DOHH2 (cell line): Measurements from ENCODE around the gene COL27A1.

Source experiments
- H3F3A ChIP-seq: fragments of 200-600 bp; sonication (generic), shearing (Covaris generic); 2 replicates; pipeline ENCODE4 v1.6.0; 2016; ENCODE audit warnings: antibody characterized with exemption, mild to moderate bottlenecking; ENCODE audit not compliant: control insufficient read depth, insufficient read depth
- H3K27ac ChIP-seq: fragments of 200-600 bp; sonication (generic); 2 replicates; pipeline ENCODE4 v1.5.1; 2014; ENCODE audit warnings: low read depth, mild to moderate bottlenecking, low read length, moderate library complexity
- H3K27me3 ChIP-seq: fragments of 200-600 bp; sonication (generic); 2 replicates; pipeline ENCODE4 v1.6.1; 2014; ENCODE audit warnings: mild to moderate bottlenecking, low read length, mixed read lengths; ENCODE audit not compliant: control insufficient read depth
- H3K36me3 ChIP-seq: fragments of 200-600 bp; sonication (generic); 2 replicates; pipeline ENCODE4 v1.6.1; 2014; ENCODE audit warnings: mild to moderate bottlenecking, low read length, moderate library complexity, mixed read lengths; ENCODE audit not compliant: control insufficient read depth
- H3K4me1 ChIP-seq: fragments of 200-600 bp; sonication (generic); 2 replicates; pipeline ENCODE4 v1.6.1; 2014; ENCODE audit warnings: mild to moderate bottlenecking, low read length, mixed read lengths; ENCODE audit not compliant: control insufficient read depth
- H3K4me2 ChIP-seq: fragments of 200-600 bp; sonication (generic); 2 replicates; pipeline ENCODE4 v1.6.0; 2014; ENCODE audit warnings: mild to moderate bottlenecking, low read length, moderate library complexity
- H3K4me3 ChIP-seq: fragments of 200-600 bp; sonication (generic); 2 replicates; pipeline ENCODE4 v1.5.1; 2014; ENCODE audit warnings: mild to moderate bottlenecking, low read length, mixed read lengths
- H3K79me2 ChIP-seq: fragments of 200-600 bp; sonication (generic); 2 replicates; pipeline ENCODE4 v1.6.1; 2014; ENCODE audit warnings: mild to moderate bottlenecking, low read length, mixed read lengths; ENCODE audit not compliant: control insufficient read depth
- H3K9me2 ChIP-seq: fragments of 200-600 bp; sonication (generic); replicated peaks from 2 replicates; pipeline ENCODE4 v1.6.1; 2014; ENCODE audit warnings: mild to moderate bottlenecking, low read length, mixed read lengths; ENCODE audit not compliant: control insufficient read depth
- H3K9me3 ChIP-seq: fragments of 200-600 bp; sonication (generic); 2 replicates; pipeline ENCODE4 v1.6.1; 2014; ENCODE audit warnings: antibody characterized with exemption, low read length, mixed read lengths; ENCODE audit not compliant: control insufficient read depth, insufficient read depth
- H4K20me1 ChIP-seq: fragments of 200-600 bp; sonication (generic); 2 replicates; pipeline ENCODE4 v1.6.0; 2014; ENCODE audit warnings: low read depth, mild to moderate bottlenecking, antibody characterized with exemption, low read length, moderate library complexity; ENCODE audit not compliant: control insufficient read depth, insufficient read depth
- EZH2phosphoT487 ChIP-seq: fragments of 200-600 bp; sonication (generic); IDR thresholded peaks from 2 replicates; pipeline ENCODE4 v1.6.1; 2017; ENCODE audit warnings: borderline replicate concordance, mild to moderate bottlenecking, antibody characterized with exemption, low read length, moderate library complexity, mixed read lengths
- TF ChIP-seq, protein P1 (sequence below): fragments of 200-600 bp; sonication (generic); IDR thresholded peaks from one replicate; pipeline ENCODE4 v1.5.1; 2014; ENCODE audit warnings: antibody characterized with exemption, mild to moderate bottlenecking, low read depth, low read length; ENCODE audit not compliant: poor library complexity, severe bottlenecking

The COL27A1 gene

DNA sequence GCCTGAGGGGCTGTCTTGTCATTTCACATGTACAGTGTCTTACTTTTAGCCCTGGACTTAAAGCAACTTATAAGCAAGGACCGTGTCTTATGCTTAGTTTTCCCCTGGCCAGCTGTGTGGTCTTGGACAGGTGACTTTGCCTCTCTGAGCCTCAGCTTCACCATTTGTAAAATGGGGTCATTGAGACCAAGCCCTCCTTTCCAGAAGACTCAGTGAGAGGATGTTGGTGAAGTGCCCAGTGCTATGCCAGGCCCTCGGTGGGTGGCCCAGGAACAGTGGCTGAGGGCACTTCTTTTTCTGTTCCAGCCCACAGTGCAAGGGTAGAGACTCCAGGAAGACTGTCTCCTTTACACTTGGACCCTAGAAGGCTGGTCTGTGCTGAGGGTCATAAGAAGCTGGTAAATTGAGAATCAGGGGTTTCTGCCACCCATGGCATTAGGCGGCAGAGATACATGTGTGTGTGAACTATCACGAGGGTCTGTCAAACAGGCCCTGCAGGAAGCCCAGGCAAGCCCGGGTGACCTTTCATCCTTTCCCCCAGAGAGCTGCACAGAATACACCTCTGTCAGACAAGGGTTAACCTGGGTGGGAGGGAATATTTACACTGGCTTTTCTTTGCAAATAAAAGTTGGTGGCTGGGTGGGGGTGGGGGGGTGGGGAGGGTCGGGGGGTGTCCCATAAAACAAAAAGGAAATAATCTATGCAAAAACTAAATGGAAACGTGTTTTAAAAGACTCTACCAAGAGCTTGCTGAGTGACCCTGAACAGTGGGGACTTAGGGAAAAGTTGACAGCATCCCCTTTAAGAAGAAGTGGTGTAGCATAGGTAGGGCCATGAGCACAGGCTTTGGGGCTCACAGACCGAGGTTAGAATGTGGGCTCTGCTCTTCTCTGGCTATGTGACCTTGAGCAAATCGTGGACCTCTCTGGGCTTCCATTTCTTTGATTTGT is 35.8 kb upstream of the COL27A1 start:
- H3K4me1 ChIP-seq, result no peaks in the 10 kb centered on the region
- no peak overlapping the region for H3K27ac ChIP-seq
- no peak overlapping the region for H3K4me2 ChIP-seq
- no peaks in the 10 kb centered on the region for H3K9me3 ChIP-seq
- H4K20me1 ChIP-seq, result no peaks in the 10 kb centered on the region
- TF ChIP-seq, protein P1, sequence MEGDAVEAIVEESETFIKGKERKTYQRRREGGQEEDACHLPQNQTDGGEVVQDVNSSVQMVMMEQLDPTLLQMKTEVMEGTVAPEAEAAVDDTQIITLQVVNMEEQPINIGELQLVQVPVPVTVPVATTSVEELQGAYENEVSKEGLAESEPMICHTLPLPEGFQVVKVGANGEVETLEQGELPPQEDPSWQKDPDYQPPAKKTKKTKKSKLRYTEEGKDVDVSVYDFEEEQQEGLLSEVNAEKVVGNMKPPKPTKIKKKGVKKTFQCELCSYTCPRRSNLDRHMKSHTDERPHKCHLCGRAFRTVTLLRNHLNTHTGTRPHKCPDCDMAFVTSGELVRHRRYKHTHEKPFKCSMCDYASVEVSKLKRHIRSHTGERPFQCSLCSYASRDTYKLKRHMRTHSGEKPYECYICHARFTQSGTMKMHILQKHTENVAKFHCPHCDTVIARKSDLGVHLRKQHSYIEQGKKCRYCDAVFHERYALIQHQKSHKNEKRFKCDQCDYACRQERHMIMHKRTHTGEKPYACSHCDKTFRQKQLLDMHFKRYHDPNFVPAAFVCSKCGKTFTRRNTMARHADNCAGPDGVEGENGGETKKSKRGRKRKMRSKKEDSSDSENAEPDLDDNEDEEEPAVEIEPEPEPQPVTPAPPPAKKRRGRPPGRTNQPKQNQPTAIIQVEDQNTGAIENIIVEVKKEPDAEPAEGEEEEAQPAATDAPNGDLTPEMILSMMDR, result no peak
- no peak for TF ChIP-seq EZH2phosphoT487
- no peaks in the 10 kb centered on the region for H3K9me2 ChIP-seq
- no peak overlapping the region for H3K4me3 ChIP-seq
- peaks cover 16% of the 10 kb centered on the region for H3K27me3 ChIP-seq
- H3K36me3 ChIP-seq, result no peaks in the 10 kb centered on the region
- H3F3A ChIP-seq, result no peaks in the 10 kb centered on the region
- H3K79me2 ChIP-seq, result no peaks in the 10 kb centered on the region

DNA sequence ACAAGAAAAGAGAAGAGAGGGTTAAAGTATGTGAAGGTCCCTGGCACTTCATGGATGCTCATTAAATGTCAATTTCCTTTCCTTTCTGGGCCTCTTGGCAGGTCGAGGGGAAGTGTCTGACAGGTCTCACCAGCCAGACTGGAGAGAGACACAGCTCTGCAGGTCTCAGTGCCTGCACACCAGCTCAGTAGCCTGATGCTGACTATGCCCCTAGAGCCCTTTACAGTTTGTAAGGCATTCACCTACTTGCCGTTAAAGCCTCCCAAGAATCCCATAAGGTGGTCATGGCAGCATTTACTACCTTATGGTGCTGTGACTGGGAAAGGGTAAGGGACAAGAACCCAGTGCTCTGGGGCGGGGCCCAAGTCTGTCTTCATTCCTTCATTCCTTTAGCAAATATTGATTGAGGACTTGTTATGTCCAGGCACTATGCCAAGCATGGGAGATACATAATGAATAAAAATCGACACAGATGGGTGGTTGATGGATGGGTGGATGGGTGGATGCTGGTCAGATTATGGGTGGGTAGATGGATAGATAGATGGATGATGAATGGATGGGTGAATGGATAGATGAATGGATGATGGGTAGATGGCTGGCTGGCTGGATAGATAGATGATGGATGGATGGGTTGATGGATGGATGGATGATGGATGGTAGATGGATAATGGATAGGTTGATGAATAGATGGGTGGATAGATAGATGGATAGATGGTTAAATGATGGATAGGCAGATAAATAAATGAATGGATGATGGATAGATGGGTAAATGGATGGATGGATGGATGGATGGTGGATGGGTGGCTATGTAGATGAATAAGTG is 34.9 kb upstream of the COL27A1 start:
- H3K4me1 ChIP-seq, result no peaks in the 10 kb centered on the region
- H3K9me2 ChIP-seq, result no peaks in the 10 kb centered on the region
- H3K36me3 ChIP-seq, result no peaks in the 10 kb centered on the region
- H3K9me3 ChIP-seq, result no peaks in the 10 kb centered on the region
- no peak overlapping the region for H3K4me2 ChIP-seq
- no peak overlapping the region for H3K4me3 ChIP-seq
- no peaks in the 10 kb centered on the region for H3F3A ChIP-seq
- H3K79me2 ChIP-seq, result no peaks in the 10 kb centered on the region
- H4K20me1 ChIP-seq, result no peaks in the 10 kb centered on the region
- no peak overlapping the region for H3K27ac ChIP-seq
- peaks cover 14% of the 10 kb centered on the region for H3K27me3 ChIP-seq
- TF ChIP-seq EZH2phosphoT487, result no peak
- TF ChIP-seq, protein P1, result no peak

DNA sequence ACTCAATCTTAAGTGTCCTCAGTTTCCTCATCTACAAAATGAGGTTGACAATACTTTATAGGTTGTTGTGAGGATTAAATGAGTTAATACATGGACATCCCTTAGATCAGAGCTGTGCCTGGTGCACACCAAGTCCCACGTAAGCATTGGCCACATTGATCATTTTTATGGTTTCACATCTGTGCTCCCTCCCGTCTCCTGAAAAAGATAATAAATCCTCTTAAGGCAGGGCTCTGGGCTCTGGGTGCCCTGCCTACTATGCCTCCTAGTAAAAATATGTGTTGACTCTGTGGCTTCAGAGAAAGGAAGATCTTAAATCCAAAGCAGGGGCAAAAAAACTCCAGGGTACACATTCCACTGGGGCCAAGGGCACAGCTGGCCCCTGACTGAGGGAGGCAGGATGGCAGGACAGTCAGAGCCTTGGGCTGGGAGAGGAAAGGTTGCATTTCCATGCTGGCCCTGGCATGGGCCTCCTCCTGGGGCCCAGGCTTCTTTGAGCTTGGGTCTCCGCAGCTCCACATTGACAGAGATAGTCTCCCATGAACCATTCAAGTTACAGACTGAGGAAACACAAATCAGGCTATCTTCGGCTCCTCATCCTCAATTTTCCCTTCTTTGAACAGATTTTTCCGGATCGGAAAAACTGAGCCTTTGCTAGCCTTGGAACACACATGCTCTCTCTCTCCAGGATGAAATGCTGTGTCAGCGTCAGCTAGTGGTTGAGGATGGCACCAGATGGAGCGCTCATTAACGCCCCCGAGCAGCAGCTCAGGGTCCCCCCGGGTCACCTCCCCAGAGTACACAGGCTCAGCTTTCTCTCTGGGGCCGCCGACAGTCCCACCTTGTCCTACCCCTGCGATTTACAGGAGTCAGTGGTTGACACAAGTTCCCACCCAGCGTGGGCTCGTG is 33.9 kb upstream of the COL27A1 start:
- no peaks in the 10 kb centered on the region for H3K4me1 ChIP-seq
- H3K27ac ChIP-seq, result no peak overlapping the region
- H3K9me3 ChIP-seq, result no peaks in the 10 kb centered on the region
- H3K4me2 ChIP-seq, result no peak overlapping the region
- no peaks in the 10 kb centered on the region for H4K20me1 ChIP-seq
- H3K79me2 ChIP-seq, result no peaks in the 10 kb centered on the region
- H3K4me3 ChIP-seq, result no peak overlapping the region
- no peaks in the 10 kb centered on the region for H3K9me2 ChIP-seq
- no peaks in the 10 kb centered on the region for H3K36me3 ChIP-seq
- TF ChIP-seq EZH2phosphoT487, result no peak
- TF ChIP-seq, protein P1, result no peak
- peaks cover 4% of the 10 kb centered on the region; the same call in 1 of the 2 replicates for H3K27me3 ChIP-seq
- H3F3A ChIP-seq, result no peaks in the 10 kb centered on the region
